D721Med (cell line): Measurements from ENCODE around the gene CNIH3.

Experiments used
- DNase-seq: peaks from one replicate; pipeline ENCODE4 v3.0.0; 2011; ENCODE audit warnings: low spot score; ENCODE audit not compliant: insufficient read length
- FAIRE-seq: peaks from 2 replicates; lab custom pipeline; 2011; peaks lifted over from hg19 to GRCh38; lab: Jason Lieb, UNC
- CTCF ChIP-seq: IDR thresholded peaks from 2 replicates; pipeline ENCODE4 v1.5.1; 2012; ENCODE audit warnings: mild to moderate bottlenecking, control low read depth; ENCODE audit not compliant: insufficient read depth; ENCODE audit errors: missing control alignments

Gene CNIH3

GRCh38 chr1:224759681-224760091 lies 143.6 kb downstream of the CNIH3 start:
- DNase-seq (no peak), FAIRE-seq (no peak)
- no peak for TF ChIP-seq CTCF

DNA sequence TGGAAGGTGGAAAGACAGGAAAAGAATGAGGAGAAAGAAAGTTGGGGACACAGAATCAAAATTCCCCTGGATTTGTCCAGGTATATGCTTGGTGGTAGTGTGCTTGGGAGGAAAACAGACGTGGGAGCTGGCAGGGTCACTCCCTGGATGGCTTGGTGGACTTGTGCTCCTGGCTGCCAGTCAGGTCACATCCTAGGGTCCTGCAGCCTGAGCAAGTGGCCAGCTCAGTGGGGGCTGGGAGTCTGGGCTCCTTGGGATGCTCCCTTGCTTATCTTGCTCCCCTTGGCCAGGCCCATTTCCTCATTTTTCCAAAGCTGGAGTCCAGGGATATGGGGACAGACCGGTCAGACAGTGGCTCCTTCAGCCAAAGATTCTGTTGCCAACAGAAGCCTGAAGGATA lies 144.0 kb downstream of the CNIH3 start:
- FAIRE-seq (no peak), DNase-seq (no peak)
- no peak for TF ChIP-seq CTCF

DNA sequence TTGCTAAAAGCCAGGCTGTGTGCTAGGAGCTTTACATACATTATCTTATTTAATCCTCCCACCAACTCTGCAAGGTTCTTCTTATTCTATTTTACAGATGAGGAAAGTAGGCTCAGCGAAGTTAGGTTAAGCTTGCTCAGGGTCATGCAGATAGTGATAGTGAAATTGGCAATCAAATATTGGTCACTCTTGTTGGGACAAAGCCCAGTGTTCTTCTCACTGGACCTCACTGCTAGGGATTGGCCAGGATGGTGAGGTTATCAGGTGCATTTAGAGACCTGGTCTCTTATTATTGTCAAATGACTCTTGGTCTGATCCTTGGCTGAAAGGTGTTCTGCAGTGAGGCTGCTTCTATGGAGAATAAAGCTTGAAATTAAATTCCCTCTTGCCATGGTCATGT lies 145.1 kb downstream of the CNIH3 start:
- FAIRE-seq, result no peak
- DNase-seq, result no peak
- TF ChIP-seq CTCF, result no peak

- TF ChIP-seq CTCF, result no peak
- FAIRE-seq, result no peak
- no peak for DNase-seq
Observed at GRCh38 chr1:224762046-224762445, 145.9 kb downstream of the CNIH3 start.

- no peak for TF ChIP-seq CTCF
- FAIRE-seq (no peak), DNase-seq (no peak)
Observed at GRCh38 chr1:224762701-224763100, 146.6 kb downstream of the CNIH3 start.

GRCh38 chr1:224763126-224763775 lies 147.1 kb downstream of the CNIH3 start:
- no peak for TF ChIP-seq CTCF
- no peak for DNase-seq
- no peak for FAIRE-seq

DNA sequence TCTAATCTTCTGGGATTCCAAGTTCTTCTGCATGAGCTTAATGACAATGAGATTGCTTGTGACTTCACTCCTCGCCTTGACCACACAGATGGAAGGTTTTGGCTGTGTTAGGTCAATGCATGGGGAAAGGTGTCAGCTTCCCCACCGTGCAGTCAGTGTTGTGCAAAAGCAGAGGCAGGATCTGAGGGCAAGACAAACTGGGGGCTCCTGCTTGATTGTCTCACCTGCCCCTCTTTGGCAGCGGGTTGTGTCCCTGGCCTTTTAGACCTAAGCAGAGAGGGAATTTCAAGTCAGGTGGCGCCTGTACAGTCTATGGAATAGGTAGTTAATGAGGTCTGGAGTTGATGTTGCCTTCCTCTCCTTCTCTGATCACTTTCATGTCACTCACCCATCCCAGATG lies 150.1 kb downstream of the CNIH3 start:
- no peak for FAIRE-seq
- no peak for DNase-seq
- TF ChIP-seq CTCF, result no peak
